SU-DHL-6 (cell line): ENCODE data around the gene DMC1.

ENCODE experiments used
- H2AFZ ChIP-seq: fragments of 200-600 bp; sonication (generic); 2 replicates; pipeline ENCODE4 v1.6.1; 2014; ENCODE audit warnings: low read depth, mild to moderate bottlenecking, moderate library complexity, mixed read lengths, antibody characterized with exemption, low read length; ENCODE audit not compliant: severe bottlenecking
- H3F3A ChIP-seq: fragments of 200-600 bp; shearing (Covaris generic); 2 replicates; pipeline ENCODE4 v1.6.0; 2016; ENCODE audit warnings: antibody characterized with exemption, mild to moderate bottlenecking; ENCODE audit not compliant: insufficient read depth
- H3K27ac ChIP-seq: fragments of 200-600 bp; sonication (generic); 2 replicates; pipeline ENCODE4 v1.5.1; 2016; ENCODE audit warnings: low read depth, mild to moderate bottlenecking, low read length, moderate library complexity, mixed read lengths
- H3K27me3 ChIP-seq: fragments of 200-600 bp; sonication (generic), shearing (Covaris generic); 2 replicates; pipeline ENCODE4 v1.6.0; 2014; ENCODE audit warnings: mild to moderate bottlenecking, low read length
- H3K36me3 ChIP-seq: fragments of 200-600 bp; sonication (generic); 2 replicates; pipeline ENCODE4 v1.6.1; 2014; ENCODE audit warnings: mild to moderate bottlenecking, low read length, mixed read lengths
- H3K4me2 ChIP-seq: fragments of 300-600, 200-600 bp; shearing (Covaris generic), sonication (generic); 2 replicates; pipeline ENCODE4 v1.6.0; 2014; ENCODE audit warnings: low read length, low read depth, mild to moderate bottlenecking; ENCODE audit not compliant: poor library complexity, severe bottlenecking
- H3K4me3 ChIP-seq: fragments of 200-600 bp; sonication (generic); 2 replicates; pipeline ENCODE4 v1.5.1; 2014; ENCODE audit warnings: antibody characterized with exemption, low read length, mild to moderate bottlenecking, mixed read lengths; ENCODE audit not compliant: insufficient read depth, poor library complexity, severe bottlenecking
- H3K79me2 ChIP-seq: fragments of 200-600 bp; sonication (generic); 2 replicates; pipeline ENCODE4 v1.6.1; 2014; ENCODE audit warnings: mild to moderate bottlenecking, low read length, moderate library complexity; ENCODE audit not compliant: insufficient read depth
- H3K9ac ChIP-seq: fragments of 200-600 bp; sonication (generic); 2 replicates; pipeline ENCODE4 v1.7.0; 2014; ENCODE audit warnings: mild to moderate bottlenecking, low read length
- H3K9me2 ChIP-seq: fragments of 200-600 bp; sonication (generic); replicated peaks from 2 replicates; pipeline ENCODE4 v1.6.1; 2014; ENCODE audit warnings: low read length; ENCODE audit not compliant: insufficient read depth
- H3K9me3 ChIP-seq: fragments of 200-600 bp; sonication (generic); 2 replicates; pipeline ENCODE4 v1.6.1; 2014; ENCODE audit warnings: low read length, mixed read lengths; ENCODE audit not compliant: insufficient read depth
- H4K20me1 ChIP-seq: fragments of 200-600 bp; sonication (generic); 2 replicates; pipeline ENCODE4 v1.6.1; 2014; ENCODE audit warnings: low read depth, mild to moderate bottlenecking, antibody characterized with exemption, low read length, moderate library complexity, mixed read lengths
- CTCF ChIP-seq: fragments of 200-600 bp; sonication (generic); IDR thresholded peaks from one replicate; pipeline ENCODE4 v1.5.1; 2017; ENCODE audit warnings: antibody characterized with exemption, mild to moderate bottlenecking, low read length, moderate library complexity; ENCODE audit not compliant: insufficient read depth, poor library complexity, severe bottlenecking
- EZH2phosphoT487 ChIP-seq: fragments of 200-600 bp; sonication (generic), shearing (Covaris generic); conservative IDR thresholded peaks from 2 replicates; pipeline ENCODE4 v1.6.1; 2018; ENCODE audit warnings: mild to moderate bottlenecking, antibody characterized with exemption, low read length, moderate library complexity, mixed read lengths

Gene DMC1

DNA sequence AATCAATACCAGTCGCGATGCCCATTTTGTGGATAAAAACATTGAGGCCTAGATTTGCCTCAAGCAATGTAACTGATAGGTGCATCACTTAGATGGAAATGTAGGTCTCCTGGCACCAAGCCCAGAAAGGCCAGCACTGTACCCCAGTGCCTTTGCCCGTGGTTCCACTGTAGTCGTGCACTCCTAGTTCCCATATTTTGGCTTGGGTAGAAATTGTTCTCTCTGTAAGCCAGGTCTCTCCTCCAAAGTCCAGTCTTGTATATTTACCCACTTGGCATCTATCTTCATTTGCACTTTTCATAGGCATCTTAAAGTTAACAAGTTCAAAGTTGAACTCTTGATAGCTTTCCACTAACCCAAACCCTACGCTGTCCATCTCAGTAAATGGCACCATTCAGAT, 41.6 kb upstream of the DMC1 start:
- Histone ChIP-seq H3K27me3 (no peaks in the 10 kb centered on the region), H3K36me3 (no peaks in the 10 kb centered on the region), H3K9me2 (no peaks in the 10 kb centered on the region), H3K9ac (no peak overlapping the region), H3K79me2 (no peaks in the 10 kb centered on the region), H3K4me2 (no peak overlapping the region), H3K9me3 (no peaks in the 10 kb centered on the region), H2AFZ (no peak overlapping the region), H4K20me1 (no peaks in the 10 kb centered on the region), H3F3A (no peaks in the 10 kb centered on the region), H3K4me3 (no peak overlapping the region), H3K27ac (no peak overlapping the region)
- no peak for TF ChIP-seq CTCF

DNA sequence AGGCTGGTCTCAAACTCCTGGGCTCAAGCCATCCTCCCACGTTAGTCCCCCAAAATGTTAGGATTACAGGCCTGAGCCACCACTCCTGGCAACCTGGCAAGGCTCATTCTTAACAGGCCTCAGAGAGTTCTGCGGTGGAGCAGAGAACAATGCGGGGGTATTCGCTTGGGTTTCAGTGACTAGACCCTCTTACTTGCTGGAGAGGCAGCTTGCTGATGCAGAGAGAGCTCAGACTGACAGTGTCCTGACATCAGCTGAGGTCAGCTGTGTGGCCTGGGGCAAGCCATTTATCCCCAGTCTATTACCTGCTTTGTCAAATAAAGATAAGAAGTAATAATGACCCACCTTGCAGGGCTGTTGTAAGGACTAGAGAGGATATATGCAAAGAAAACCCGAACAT, 40.3 kb upstream of the DMC1 start:
- H3K79me2 ChIP-seq, result no peaks in the 10 kb centered on the region
- no peak overlapping the region for H3K9ac ChIP-seq
- H3K36me3 ChIP-seq, result no peaks in the 10 kb centered on the region
- H3K4me3 ChIP-seq, result no peak overlapping the region
- TF ChIP-seq CTCF, result no peak
- no peak for TF ChIP-seq EZH2phosphoT487
- no peak overlapping the region for H3K4me2 ChIP-seq
- no peak overlapping the region for H3K27ac ChIP-seq
- no peaks in the 10 kb centered on the region for H3K9me3 ChIP-seq
- H4K20me1 ChIP-seq, result no peaks in the 10 kb centered on the region
- no peaks in the 10 kb centered on the region for H3K9me2 ChIP-seq
- H3F3A ChIP-seq, result no peaks in the 10 kb centered on the region
- no peaks in the 10 kb centered on the region for H3K27me3 ChIP-seq
- H2AFZ ChIP-seq, result no peak overlapping the region

- H3K4me3 ChIP-seq, result no peak overlapping the region
- no peaks in the 10 kb centered on the region for H4K20me1 ChIP-seq
- H3K27me3 ChIP-seq, result no peaks in the 10 kb centered on the region
- H3K9ac ChIP-seq, result no peak overlapping the region
- H3K9me3 ChIP-seq, result no peaks in the 10 kb centered on the region
- TF ChIP-seq CTCF (no peak), EZH2phosphoT487 (no peak)
- no peak overlapping the region for H3K4me2 ChIP-seq
- H2AFZ ChIP-seq, result no peak overlapping the region
- H3F3A ChIP-seq, result no peaks in the 10 kb centered on the region
- H3K79me2 ChIP-seq, result no peaks in the 10 kb centered on the region
- no peak overlapping the region for H3K27ac ChIP-seq
- H3K9me2 ChIP-seq, result no peaks in the 10 kb centered on the region
- H3K36me3 ChIP-seq, result no peaks in the 10 kb centered on the region
Measured at GRCh38 chr22:38608992-38609750, 39.2 kb upstream of the DMC1 start.
